Ascending aorta (tissue), 2 donors: ENCODE results near the gene IFT25. TPM values are rescaled to one million over a fixed set of nuclear protein-coding genes. Genes with fewer than 3 reads are reported as not detected.
A peak's percentile ranks its signal among the peaks of the same experiment; 100 is the strongest.

Experiments used
- DNase-seq, 2 donors: peaks; one replicate each; pipeline ENCODE4 v3.0.0-alpha.2; 2019; ENCODE audit warnings: low spot score in 2 of 2
- H3K27ac ChIP-seq, 2 donors: fragments of 200-600 bp; sonication (generic); one replicate each; pipeline ENCODE4 v1.5.1; 2016 to 2017; ENCODE audit warnings: mild to moderate bottlenecking in 1 of 2
- H3K27me3 ChIP-seq: fragments of 200-600 bp; sonication (generic); one replicate; pipeline ENCODE4 v1.5.1; 2017
- H3K36me3 ChIP-seq, 2 donors: fragments of 200-600 bp; sonication (generic); one replicate each; pipeline ENCODE4 v1.5.1; 2016
- H3K4me1 ChIP-seq, 2 donors: fragments of 200-600 bp; sonication (generic); one replicate each; pipeline ENCODE4 v1.5.1; 2016 to 2017; ENCODE audit warnings: mild to moderate bottlenecking in 1 of 2
- H3K4me3 ChIP-seq, 2 donors: fragments of 200-600 bp; sonication (generic); one replicate each; pipeline ENCODE4 v1.5.1; 2016 to 2017; ENCODE audit warnings: mild to moderate bottlenecking in 1 of 2
- H3K9me3 ChIP-seq, 2 donors: fragments of 200-600 bp; sonication (generic); one replicate each; pipeline ENCODE4 v1.5.1; 2016
- intact Hi-C: fragments of 100-400 bp; cut with DNase I; formaldehyde crosslinking; loops from one replicate; pipeline ENCODE4 v1.15.1; 2023
- total RNA-seq: library from RNA; depleted of rRNA; stranded (reverse); fragments of >200 nt; gene quantifications from one replicate; pipeline ENCODE4 v1.1.0, GENCODE V29; 2016
- TF ChIP-seq, protein P1 (sequence below), 3 experiments: fragments of 200-600 bp in 2 of 3; fragments of 450-650 bp in 1 of 3; sonication (generic) in 2 of 3; IDR thresholded peaks; one replicate each; pipeline ENCODE4 v1.5.1; 2016 to 2019; ENCODE audit warnings: antibody characterized with exemption in 3 of 3, mild to moderate bottlenecking in 1 of 3, moderate library complexity in 1 of 3

IFT25 gene
- total RNA-seq, 1 donor from 2014 or later = not detected

DNA sequence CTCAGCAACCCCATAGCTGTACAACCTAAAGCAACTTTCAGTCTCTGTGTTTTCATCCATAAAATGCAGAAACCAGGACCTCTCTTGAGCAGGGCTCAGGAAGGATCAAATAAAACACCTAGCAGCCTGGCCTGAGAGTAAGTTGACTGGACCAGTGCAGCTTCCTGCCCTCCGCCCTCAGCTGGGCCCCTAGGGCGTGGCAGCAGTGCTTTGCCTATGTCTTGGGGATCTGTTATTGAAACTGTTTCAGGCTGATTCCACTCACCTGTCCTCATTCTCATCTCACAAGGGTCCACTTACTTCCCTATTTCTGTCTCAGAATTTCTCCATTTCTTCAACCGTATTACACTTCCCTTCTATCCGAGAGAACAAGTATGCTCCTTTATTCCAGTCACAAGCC lies 18.0 kb upstream of the IFT25 start:
- intact Hi-C loops = no loop called here
- Histone ChIP-seq H3K27ac (no peak overlapping the region), H3K9me3 (no peaks in the 10 kb centered on the region), H3K36me3 (peaks cover 51 to 68% of the 10 kb centered on the region in 2 donors), H3K4me3 (no peak overlapping the region), H3K27me3 (no peaks in the 10 kb centered on the region), H3K4me1 (no peaks in the 10 kb centered on the region)
- no peak for DNase-seq
- TF ChIP-seq, protein P1, sequence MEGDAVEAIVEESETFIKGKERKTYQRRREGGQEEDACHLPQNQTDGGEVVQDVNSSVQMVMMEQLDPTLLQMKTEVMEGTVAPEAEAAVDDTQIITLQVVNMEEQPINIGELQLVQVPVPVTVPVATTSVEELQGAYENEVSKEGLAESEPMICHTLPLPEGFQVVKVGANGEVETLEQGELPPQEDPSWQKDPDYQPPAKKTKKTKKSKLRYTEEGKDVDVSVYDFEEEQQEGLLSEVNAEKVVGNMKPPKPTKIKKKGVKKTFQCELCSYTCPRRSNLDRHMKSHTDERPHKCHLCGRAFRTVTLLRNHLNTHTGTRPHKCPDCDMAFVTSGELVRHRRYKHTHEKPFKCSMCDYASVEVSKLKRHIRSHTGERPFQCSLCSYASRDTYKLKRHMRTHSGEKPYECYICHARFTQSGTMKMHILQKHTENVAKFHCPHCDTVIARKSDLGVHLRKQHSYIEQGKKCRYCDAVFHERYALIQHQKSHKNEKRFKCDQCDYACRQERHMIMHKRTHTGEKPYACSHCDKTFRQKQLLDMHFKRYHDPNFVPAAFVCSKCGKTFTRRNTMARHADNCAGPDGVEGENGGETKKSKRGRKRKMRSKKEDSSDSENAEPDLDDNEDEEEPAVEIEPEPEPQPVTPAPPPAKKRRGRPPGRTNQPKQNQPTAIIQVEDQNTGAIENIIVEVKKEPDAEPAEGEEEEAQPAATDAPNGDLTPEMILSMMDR (IDR thresholded peaks at IDR 0.05) = no peak

DNA sequence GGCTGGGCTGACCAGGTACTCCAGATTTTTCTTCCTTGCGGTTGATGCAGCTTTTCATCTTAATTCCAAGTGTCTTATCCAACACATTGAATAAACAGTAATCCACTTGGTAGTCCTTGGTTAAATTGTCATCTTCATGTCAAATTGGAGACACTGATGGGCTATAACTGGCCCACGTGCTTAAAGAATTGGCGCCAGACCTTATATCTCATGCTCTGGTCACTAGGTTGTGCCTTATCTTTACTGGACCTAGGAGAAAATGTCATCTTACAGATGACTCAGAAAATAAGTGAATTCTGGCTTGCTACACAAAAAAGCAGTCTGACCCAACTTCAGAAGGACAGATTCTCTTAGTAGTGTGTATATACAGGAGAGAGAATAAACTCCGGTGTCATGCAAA lies 16.9 kb upstream of the IFT25 start:
- H3K27ac ChIP-seq = no peak overlapping the region
- H3K27me3 ChIP-seq = no peaks in the 10 kb centered on the region
- H3K4me1 ChIP-seq = no peaks in the 10 kb centered on the region
- TF ChIP-seq, protein P1 (IDR thresholded peaks at IDR 0.05) = no peak
- H3K36me3 ChIP-seq = peaks cover 51 to 57% of the 10 kb centered on the region in 2 donors
- DNase-seq = no peak
- no peaks in the 10 kb centered on the region for H3K9me3 ChIP-seq
- H3K4me3 ChIP-seq = no peak overlapping the region
- intact Hi-C loops = no loop called here

DNA sequence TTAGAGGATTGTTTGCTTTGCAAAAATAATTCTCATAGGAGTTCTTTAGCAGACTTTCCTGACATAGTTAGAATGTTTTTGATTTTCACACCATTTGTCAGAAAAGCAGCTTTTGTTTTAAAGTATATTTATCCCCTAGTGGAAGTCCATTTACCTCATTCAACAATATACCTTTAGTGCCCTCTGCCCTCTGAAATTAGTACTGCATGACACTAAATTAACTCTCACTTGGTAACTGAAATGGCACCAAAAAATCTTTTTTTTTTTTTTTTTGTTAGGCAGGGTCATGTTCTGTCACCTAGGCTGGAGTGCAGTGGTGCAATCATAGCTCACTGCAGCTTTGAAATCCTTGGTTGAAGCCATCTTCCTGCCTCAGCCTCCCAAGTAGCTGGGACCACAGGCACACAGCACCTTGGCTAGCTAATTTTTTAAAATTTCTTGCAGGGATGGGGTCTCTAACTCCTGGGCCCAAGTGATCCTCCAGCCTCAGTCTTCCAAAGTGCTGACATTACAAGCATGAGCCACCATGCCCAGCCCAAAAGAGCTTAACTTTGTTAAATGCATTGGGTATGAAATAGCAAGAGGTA lies 14.3 kb upstream of the IFT25 start:
- Histone ChIP-seq H3K9me3 (no peaks in the 10 kb centered on the region), H3K4me3 (no peak overlapping the region), H3K36me3 (peaks cover 47 to 50% of the 10 kb centered on the region in 2 donors), H3K4me1 (no peaks in the 10 kb centered on the region), H3K27ac (no peak overlapping the region), H3K27me3 (no peaks in the 10 kb centered on the region)
- TF ChIP-seq, protein P1 (IDR thresholded peaks at IDR 0.05) = peak in 2 of 3 experiments; percentile 32 to 47
- intact Hi-C loops = loop anchor here (5.0 kb wide), 1 partner anchor 97 kb away; no protein-coding TSS in a partner anchor
- no peak for DNase-seq

DNA sequence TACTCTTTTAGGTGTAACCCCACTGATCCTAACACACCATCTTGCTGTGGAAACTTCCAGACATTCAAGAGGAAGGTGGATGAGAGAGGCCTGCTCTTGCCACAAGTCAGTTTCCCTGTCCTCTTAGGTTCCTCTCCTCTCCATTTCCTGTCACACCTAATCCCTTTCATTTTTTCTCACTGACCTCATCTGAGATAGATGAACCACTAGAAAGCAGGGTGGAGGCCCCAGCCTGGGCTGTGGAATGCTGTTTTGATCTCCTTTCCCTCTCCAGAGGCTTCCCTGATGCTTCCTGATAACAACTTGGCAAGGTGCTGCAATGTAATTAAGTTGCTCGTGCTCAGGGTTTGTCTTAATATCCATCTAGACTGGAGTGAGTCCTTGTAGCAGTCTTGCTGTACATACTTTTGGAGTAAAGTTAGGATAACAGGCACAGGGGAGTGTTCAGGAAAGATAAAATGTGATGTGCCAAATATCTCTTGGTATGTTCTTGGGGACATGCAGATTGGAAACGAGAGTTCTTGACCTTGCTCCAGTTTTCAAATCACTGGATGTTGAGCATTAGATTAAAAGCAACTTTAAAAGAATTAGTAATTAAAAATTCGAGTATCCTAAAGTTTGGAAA lies 11.8 kb upstream of the IFT25 start:
- Histone ChIP-seq H3K27me3 (no peaks in the 10 kb centered on the region), H3K9me3 (no peaks in the 10 kb centered on the region), H3K4me1 (no peaks in the 10 kb centered on the region), H3K36me3 (peaks cover 50 to 53% of the 10 kb centered on the region in 2 donors), H3K4me3 (no peak overlapping the region), H3K27ac (peak overlapping the region in 1 of 2 donors; percentile 23)
- intact Hi-C loops = loop anchor here (5.0 kb wide), 1 partner anchor 95 kb away; no protein-coding TSS in a partner anchor
- TF ChIP-seq, protein P1 (IDR thresholded peaks at IDR 0.05) = no peak
- DNase-seq = no peak

DNA sequence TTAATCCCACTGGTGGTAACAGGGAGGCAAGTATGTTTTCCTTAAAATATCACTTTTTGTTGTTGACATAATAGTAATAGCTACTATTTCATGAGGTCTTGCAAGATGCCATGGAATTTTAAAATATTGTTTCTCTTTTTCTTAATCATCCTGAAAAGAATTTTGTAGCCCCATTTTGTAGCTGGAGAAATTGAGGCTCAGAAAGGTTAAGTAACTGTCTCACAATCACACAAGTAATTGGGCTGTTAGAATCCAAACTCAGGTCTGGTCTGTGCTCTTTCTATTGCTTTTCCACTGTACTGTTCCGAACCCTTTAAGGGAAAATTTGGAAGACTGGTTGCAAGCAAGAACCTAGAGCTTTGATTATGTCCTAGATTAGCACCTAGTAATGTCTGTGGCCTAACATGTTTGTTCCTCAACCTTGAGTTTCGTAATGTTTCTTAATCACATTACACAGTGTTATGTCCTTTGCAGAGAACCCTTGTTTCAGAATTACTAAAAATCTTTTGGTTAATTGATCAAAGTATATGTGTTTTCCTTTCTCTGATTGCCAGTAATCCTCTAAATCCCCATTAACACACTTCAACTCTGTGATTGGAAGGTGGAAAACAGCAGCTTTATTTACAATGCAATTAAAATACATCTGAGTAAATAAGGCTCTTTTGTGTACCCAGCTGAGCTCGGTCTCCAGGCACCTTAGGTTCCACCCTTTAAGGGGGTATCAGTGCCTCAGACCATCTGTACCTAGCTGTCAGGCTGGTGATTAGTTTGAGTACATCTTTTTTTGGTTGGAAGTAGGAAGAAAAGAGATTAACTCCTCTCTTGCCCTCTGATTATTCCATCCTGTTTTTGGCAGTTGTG lies 11.0 kb upstream of the IFT25 start:
- H3K27ac ChIP-seq = peak overlapping the region in 1 of 2 donors; percentile 23
- no peaks in the 10 kb centered on the region for H3K4me1 ChIP-seq
- no peak for DNase-seq
- H3K27me3 ChIP-seq = no peaks in the 10 kb centered on the region
- TF ChIP-seq, protein P1 (IDR thresholded peaks at IDR 0.05) = no peak
- H3K9me3 ChIP-seq = no peaks in the 10 kb centered on the region
- no peak overlapping the region for H3K4me3 ChIP-seq
- intact Hi-C loops = loop anchor here (5.0 kb wide), 1 partner anchor 94 kb away; no protein-coding TSS in a partner anchor
- peaks cover 46 to 47% of the 10 kb centered on the region in 2 donors for H3K36me3 ChIP-seq
